Astrocyte (in vitro differentiated cells and primary cell): ENCODE data around the gene NCOA7.

ENCODE experiments used
- CTCF ChIP-seq: IDR thresholded peaks from 2 replicates; pipeline ENCODE4 v1.5.1; 2011; ENCODE audit warnings: low read depth, mild to moderate bottlenecking, inconsistent platforms, low read length, moderate library complexity; ENCODE audit not compliant: insufficient read depth
- EZH2 ChIP-seq: IDR thresholded peaks from 2 replicates; pipeline ENCODE4 v1.6.1; 2012; ENCODE audit warnings: mild to moderate bottlenecking, low read length, inconsistent platforms; ENCODE audit not compliant: insufficient read depth

GRCh38 chr6:125913864-125914351 lies 123.1 kb downstream of the NCOA7 start:
- TF ChIP-seq CTCF = no peak
- TF ChIP-seq EZH2 = no peak
